HUES48 (cell line): ENCODE data around the gene SH2D3C.

Experiments
- H3K27ac ChIP-seq: one replicate; pipeline ENCODE4 v1.7.0; 2013; ENCODE audit warnings: low read depth, low read length, inconsistent platforms
- H3K27me3 ChIP-seq: 2 replicates; pipeline ENCODE4 v1.6.1; 2013; ENCODE audit warnings: mild to moderate bottlenecking, low read length; ENCODE audit not compliant: control insufficient read depth, insufficient read depth
- H3K36me3 ChIP-seq: 2 replicates; pipeline ENCODE4 v1.6.1; 2013; ENCODE audit warnings: low read length; ENCODE audit not compliant: control insufficient read depth, insufficient read depth
- H3K4me1 ChIP-seq: 2 replicates; pipeline ENCODE4 v1.6.1; 2013; ENCODE audit warnings: mild to moderate bottlenecking, low read length; ENCODE audit not compliant: control insufficient read depth, insufficient read depth
- H3K4me3 ChIP-seq: 2 replicates; pipeline ENCODE4 v1.5.1; 2013; ENCODE audit warnings: mild to moderate bottlenecking, low read depth, low read length
- H3K9ac ChIP-seq: 2 replicates; pipeline ENCODE4 v1.6.1; 2013; ENCODE audit warnings: mild to moderate bottlenecking, low read depth, low read length, moderate library complexity
- H3K9me3 ChIP-seq: 2 replicates; pipeline ENCODE4 v1.6.1; 2013; ENCODE audit warnings: low read length; ENCODE audit not compliant: control insufficient read depth, insufficient read depth

The SH2D3C gene

GRCh38 chr9:127723013-127723412 lies 55.5 kb downstream of the SH2D3C start:
- no peak overlapping the region for H3K4me3 ChIP-seq
- no peak overlapping the region for H3K27ac ChIP-seq
- H3K9me3 ChIP-seq: no peaks in the 10 kb centered on the region
- H3K27me3 ChIP-seq: no peaks in the 10 kb centered on the region
- no peak overlapping the region for H3K9ac ChIP-seq
- H3K4me1 ChIP-seq: no peaks in the 10 kb centered on the region; the same call in 1 of the 2 replicates
- no peaks in the 10 kb centered on the region for H3K36me3 ChIP-seq

- Histone ChIP-seq H3K27ac (no peak overlapping the region), H3K9me3 (no peaks in the 10 kb centered on the region), H3K27me3 (no peaks in the 10 kb centered on the region), H3K4me3 (no peak overlapping the region), H3K4me1 (no peaks in the 10 kb centered on the region; the same call in 1 of the 2 replicates), H3K9ac (no peak overlapping the region), H3K36me3 (no peaks in the 10 kb centered on the region)
Measured at GRCh38 chr9:127722055-127722745, 56.3 kb downstream of the SH2D3C start.

DNA sequence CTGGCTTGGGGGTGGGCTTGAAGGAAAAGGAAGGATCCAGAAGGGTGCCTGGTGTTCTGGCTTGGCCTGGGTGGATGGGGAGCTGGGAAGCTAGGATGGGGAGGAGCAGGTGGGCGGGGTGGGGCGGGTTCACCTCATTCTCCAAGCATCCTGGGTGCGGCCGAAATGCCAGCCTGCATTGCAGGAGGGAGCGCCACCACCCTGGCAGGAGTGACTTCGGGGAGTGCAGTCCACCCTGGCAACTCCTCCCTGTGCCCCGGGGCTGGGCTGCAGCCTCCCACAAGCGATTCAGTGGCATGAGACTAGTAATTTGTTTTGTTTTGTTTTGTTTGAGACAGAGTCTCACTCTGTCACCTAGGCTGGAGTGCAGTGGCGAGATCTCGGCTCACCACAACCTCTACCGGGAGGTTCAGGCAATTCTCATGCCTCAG lies 57.1 kb downstream of the SH2D3C start:
- H3K27ac ChIP-seq: no peak overlapping the region
- H3K4me3 ChIP-seq: no peak overlapping the region
- no peak overlapping the region for H3K9ac ChIP-seq
- H3K4me1 ChIP-seq: no peaks in the 10 kb centered on the region; the same call in 1 of the 2 replicates
- no peaks in the 10 kb centered on the region for H3K27me3 ChIP-seq
- no peaks in the 10 kb centered on the region for H3K36me3 ChIP-seq
- H3K9me3 ChIP-seq: no peaks in the 10 kb centered on the region

DNA sequence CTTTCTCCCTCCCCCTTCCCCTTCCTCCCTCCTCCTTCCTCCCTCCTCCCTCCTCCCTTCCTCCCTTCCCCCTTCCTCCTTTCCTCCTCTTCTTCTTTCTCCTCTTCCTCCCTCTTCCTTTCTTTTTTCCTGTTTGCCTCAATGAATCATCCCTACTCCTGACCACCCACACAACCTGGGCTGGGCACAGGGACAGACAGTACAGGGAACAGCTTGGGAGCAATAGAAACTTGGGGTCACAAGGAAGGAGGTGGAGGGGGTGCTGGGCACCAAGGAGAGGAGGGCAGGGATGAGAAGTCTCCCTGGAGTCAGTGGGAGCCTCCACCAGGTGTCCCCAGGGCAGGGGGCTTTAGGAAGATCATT lies 57.6 kb downstream of the SH2D3C start:
- no peak overlapping the region for H3K9ac ChIP-seq
- H3K9me3 ChIP-seq: no peaks in the 10 kb centered on the region
- H3K27me3 ChIP-seq: no peaks in the 10 kb centered on the region
- no peaks in the 10 kb centered on the region; the same call in 1 of the 2 replicates for H3K4me1 ChIP-seq
- no peak overlapping the region for H3K4me3 ChIP-seq
- no peaks in the 10 kb centered on the region for H3K36me3 ChIP-seq
- no peak overlapping the region for H3K27ac ChIP-seq

DNA sequence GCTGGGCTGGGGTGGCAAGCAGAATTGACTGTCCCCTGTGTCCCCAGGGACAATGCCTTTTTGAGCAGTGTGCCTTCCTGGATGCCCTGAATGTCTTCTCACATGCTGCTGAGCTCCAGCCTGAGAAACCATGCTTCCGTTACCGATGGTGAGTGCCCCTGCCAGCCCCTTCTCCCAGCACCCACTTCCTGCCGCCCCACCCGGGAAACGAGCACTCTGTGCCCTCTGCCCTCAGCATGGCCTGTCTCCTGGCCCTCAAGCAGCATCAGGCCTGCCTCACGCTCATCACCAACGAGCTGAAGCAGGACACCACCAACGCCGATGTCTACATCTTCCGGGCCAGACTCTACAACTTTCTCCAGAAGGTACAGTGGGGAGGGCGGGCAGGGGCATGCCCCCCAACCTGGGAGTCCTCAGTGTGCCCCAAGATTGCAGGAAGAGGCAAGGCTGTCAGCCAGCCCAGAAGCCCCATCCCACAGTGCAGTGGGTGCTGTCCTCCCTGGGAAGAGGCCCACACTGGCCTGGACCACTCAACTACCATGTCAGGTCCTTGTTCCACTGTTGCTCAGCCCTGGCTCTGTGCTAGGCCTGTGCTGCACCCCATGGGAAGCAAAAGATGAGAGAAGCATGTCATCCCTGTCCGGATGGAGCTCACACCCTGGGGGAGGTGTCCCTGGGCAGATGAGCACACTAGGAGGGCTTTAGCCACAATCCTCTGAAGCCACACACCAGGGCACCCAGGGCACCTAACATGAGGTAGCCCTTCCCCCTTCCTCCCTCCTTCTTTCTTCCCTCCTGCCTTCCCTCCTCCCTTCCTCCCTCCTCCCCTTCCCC lies 58.2 kb downstream of the SH2D3C start:
- Histone ChIP-seq H3K36me3 (no peaks in the 10 kb centered on the region), H3K27me3 (no peaks in the 10 kb centered on the region), H3K9ac (no peak overlapping the region), H3K4me3 (no peak overlapping the region), H3K27ac (no peak overlapping the region), H3K4me1 (no peaks in the 10 kb centered on the region; the same call in 1 of the 2 replicates), H3K9me3 (no peaks in the 10 kb centered on the region)

GRCh38 chr9:127717766-127718165 lies 60.7 kb downstream of the SH2D3C start:
- H3K27me3 ChIP-seq: no peaks in the 10 kb centered on the region

GRCh38 chr9:127716412-127716811 lies 62.1 kb downstream of the SH2D3C start:
- H3K9ac ChIP-seq: no peak overlapping the region
- H3K27ac ChIP-seq: no peak overlapping the region
- peaks cover 15% of the 10 kb centered on the region for H3K4me1 ChIP-seq
- no peaks in the 10 kb centered on the region for H3K9me3 ChIP-seq
- H3K4me3 ChIP-seq: peak overlapping the region; percentile 90; the same call in 1 of the 2 replicates
- no peaks in the 10 kb centered on the region for H3K36me3 ChIP-seq
- H3K27me3 ChIP-seq: no peaks in the 10 kb centered on the region

More at GRCh38 chr9:127717766-127718165, 60.7 kb downstream of the SH2D3C start:
- no peak overlapping the region for H3K27ac ChIP-seq
- no peaks in the 10 kb centered on the region for H3K9me3 ChIP-seq
- no peak overlapping the region for H3K9ac ChIP-seq
- no peaks in the 10 kb centered on the region for H3K36me3 ChIP-seq
- no peak overlapping the region for H3K4me3 ChIP-seq
- 0 out of 2 replicates have a peak, but pooled peaks cover 3% of the 10 kb centered on the region for H3K4me1 ChIP-seq

DNA sequence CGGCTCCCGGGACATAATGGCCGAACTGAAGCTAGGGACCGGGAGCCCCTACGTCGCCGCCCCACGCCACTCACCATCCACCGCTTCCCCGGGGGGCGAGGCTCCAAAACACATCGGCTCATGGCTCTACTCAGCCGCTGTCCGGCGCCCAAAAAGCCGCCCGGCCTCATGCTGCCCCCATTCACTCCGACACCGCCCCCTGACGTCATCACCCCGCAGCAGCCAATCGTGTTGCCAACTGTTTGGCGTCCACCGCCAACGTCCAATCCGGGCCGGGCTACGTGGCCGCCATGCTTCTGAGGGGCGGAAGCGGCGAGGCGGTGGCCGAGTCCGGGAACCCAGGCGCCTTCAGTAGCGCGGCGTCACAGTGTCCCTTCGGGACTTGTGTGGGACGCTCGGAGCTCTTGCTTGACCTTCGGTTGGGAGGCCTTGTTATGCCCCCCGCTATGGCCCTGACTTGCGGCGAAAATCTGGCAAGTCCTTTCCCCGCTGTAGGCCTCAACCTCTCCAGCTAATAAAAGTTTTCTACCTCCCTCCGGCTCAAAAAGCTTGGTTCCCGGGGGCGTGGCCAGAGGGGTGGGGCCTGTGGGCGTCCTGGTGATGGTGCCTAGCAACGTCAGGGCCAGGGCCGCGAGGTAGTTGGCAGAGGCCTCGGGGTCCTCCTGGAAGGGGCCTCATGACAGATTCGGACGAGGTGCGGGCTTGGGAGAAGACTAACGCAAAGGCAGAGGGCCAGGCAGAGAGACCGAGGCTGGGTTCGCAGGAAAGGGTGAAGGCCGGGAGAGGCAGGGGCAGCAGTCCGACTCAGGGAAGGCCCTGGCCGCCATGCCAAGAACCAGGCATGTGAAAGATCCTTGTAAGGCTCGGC lies 62.8 kb downstream of the SH2D3C start, which contains the start of the genes PTRH1 and TTC16:
TSS of gene PTRH1 (minus strand) at position 194 of the 868 bp plus-strand sequence. CDS start at position 170, 24 bp downstream.
TSS of gene TTC16 (plus strand) at position 610 of the 868 bp plus-strand sequence. CDS start at position 677, 67 bp downstream.
- Histone ChIP-seq H3K4me3 (peak within 1 kb of the TSS; percentile 90), H3K4me1 (peaks cover 18% of the 10 kb centered on the region), H3K9ac (peak within 1 kb of the TSS; percentile 67), H3K9me3 (no peaks in the 10 kb centered on the region), H3K27ac (peak within 1 kb of the TSS; percentile 42), H3K36me3 (no peaks in the 10 kb centered on the region), H3K27me3 (no peaks in the 10 kb centered on the region)

DNA sequence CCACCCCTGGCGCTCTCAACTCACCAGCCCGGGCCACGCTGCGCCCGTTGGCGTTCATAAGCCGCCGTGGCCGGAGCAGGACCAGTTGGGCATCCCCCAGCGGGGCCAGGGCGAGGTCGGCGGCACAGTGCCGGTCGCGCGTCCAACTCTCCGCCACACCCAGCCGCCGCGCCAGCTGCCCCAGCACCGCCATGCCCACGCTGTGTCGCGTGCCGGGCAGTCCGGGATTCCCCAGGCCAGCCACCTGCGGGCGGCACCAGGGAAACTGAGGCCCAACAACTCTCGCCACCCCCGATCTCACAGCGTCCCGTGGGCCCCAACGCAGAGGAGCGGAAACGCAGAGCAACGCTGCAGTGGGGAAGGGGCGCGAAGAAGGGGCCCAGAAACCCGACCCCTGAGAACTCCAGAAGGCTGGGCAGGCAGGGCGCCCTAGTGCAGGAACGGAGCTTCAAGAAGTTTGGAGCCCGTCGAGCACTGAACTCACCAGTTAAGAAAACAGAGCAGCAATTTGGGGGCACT lies 63.5 kb downstream of the SH2D3C start:
- peak overlapping the region; percentile 42 for H3K27ac ChIP-seq
- H3K4me3 ChIP-seq: peak overlapping the region; percentile 90
- no peaks in the 10 kb centered on the region for H3K9me3 ChIP-seq
- H3K9ac ChIP-seq: peak overlapping the region; percentile 67
- no peaks in the 10 kb centered on the region for H3K36me3 ChIP-seq
- no peaks in the 10 kb centered on the region for H3K27me3 ChIP-seq
- H3K4me1 ChIP-seq: peaks cover 18% of the 10 kb centered on the region

DNA sequence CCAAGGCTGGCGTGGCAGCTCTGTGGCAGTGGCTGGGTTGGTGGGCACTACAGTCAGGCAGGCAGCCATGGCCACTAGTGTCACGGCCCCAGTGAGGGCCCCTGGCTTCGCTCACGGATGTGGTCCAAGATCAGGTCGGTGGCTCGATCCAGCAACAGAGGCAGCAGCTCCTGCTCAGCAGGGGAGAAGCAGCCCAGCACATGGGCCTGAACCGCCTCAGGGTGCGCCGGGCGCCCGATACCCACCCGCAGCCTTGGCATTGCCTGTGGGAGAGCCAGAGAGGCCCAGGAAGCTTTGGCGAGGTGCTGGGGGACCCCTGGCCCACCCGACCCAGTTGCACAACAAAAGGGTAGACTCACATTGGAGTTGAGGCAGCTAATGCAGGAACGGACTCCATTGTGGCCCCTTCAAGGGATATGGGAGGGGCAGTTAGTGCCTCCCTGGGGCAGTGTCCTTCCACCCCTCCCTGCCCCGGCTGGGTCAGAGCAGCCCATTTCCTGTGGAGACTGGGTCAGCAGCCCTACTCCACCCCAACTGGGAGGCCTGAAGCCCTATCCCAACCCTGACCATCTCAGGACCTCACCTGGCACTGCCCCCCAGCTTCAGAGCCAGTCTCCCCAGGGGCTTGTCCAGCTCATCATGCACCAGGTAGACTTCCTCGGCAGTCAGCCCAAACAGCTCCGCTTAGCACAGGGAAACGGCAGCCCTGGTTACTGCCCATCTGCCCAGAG lies 64.3 kb downstream of the SH2D3C start:
- no peak overlapping the region for H3K27ac ChIP-seq
- H3K9ac ChIP-seq: no peak overlapping the region
- peak overlapping the region; percentile 47; the same call in 1 of the 2 replicates for H3K4me3 ChIP-seq
- H3K27me3 ChIP-seq: no peaks in the 10 kb centered on the region
- no peaks in the 10 kb centered on the region for H3K9me3 ChIP-seq
- peaks cover 18% of the 10 kb centered on the region for H3K4me1 ChIP-seq
- H3K36me3 ChIP-seq: no peaks in the 10 kb centered on the region
